ENCODE results near the gene CDK13.

DNA sequence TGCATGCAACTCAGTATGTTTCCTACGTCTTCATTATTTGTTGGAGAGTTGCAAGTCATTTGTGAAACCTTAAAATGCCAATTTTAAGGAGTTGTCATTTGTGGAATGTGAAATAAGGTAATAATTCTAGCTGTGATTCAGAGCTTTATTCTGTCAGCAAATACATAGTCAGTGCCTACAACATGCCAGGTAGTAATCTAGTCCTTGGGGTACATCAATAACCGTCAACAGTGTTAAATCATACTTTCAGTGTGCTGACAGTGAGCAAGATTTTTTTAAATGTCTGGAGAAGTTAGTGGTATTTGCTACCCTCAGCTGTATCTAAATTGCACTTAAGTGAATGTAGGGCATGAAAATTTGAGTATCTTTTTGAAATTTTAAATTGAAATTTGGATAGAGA, 147.7 kb downstream of the CDK13 start:
- TF ChIP-seq, protein P1, sequence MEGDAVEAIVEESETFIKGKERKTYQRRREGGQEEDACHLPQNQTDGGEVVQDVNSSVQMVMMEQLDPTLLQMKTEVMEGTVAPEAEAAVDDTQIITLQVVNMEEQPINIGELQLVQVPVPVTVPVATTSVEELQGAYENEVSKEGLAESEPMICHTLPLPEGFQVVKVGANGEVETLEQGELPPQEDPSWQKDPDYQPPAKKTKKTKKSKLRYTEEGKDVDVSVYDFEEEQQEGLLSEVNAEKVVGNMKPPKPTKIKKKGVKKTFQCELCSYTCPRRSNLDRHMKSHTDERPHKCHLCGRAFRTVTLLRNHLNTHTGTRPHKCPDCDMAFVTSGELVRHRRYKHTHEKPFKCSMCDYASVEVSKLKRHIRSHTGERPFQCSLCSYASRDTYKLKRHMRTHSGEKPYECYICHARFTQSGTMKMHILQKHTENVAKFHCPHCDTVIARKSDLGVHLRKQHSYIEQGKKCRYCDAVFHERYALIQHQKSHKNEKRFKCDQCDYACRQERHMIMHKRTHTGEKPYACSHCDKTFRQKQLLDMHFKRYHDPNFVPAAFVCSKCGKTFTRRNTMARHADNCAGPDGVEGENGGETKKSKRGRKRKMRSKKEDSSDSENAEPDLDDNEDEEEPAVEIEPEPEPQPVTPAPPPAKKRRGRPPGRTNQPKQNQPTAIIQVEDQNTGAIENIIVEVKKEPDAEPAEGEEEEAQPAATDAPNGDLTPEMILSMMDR (IDR thresholded peaks at IDR 0.05), result no peak
- no peak for TF ChIP-seq POLR2A (IDR thresholded peaks at IDR 0.05)
